Activated gamma-delta T cell (primary cell): Measurements from ENCODE around the gene TMEM147.

Source experiments
- DNase-seq: peaks from one replicate; lab custom pipeline; 2025; lab: John Stamatoyannopoulos, UW

The TMEM147 gene

DNA sequence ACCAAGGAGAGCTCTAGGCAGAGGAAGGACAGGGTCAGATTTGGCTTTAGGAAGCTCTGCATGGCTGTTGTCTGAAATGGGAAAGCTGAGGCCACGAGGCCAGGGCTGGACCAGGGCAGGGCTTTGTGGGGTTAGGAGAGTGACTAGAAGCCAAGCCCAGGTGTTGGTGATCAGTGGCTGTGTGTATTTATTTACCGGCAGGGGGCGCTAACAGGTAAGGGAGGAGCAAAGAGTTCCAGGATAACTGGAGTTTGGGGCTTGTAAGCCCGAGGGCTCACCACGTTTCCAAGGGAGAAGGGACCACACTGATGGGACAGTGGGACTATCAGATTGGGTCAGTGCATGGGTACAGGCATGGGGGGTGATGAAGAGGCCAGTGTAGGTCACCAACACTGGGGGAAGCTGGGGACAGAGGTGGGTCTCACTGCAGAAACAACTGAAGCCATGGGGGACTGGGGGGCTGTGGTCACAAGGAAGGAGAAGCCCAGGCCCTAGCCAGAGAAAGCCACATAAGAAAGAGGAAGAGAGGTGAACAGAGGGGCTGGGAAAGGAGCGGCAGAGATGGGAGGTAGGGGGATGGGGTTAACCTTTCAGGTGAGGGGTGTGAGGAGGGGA lies 3.9 kb downstream of the TMEM147 start:
- DNase-seq: no peak

DNA sequence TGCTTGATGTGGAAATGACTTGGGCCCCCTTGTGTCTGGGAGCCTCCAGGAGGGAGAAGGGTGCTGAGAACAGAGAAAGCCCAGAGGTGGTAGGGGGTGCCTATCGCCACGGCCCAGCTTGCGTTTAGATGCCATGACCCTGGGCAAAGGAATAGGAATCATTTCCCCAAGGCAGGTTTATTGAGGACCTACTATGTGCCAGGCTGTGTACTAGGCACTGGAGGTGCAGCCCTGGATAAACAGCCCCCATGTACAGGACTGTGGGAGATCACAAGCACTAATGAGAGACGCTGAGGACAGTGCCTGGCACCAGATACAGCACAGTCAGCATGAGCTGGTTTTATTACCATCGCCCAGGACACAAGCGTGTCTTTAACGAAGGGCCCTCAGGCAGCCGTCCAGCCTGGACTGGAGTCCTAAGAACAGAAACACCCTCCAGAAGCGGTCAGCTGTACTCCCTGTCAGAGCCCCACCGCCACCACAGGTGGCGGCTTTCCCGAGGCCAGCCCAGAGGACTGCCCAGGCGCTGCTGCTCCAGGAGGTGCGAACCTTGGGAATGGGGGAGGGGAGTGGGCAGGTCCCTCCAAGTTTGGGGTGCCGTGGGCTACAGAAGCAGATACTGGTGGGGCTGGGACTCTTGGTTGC lies 4.6 kb downstream of the TMEM147 start:
- no peak for DNase-seq

DNA sequence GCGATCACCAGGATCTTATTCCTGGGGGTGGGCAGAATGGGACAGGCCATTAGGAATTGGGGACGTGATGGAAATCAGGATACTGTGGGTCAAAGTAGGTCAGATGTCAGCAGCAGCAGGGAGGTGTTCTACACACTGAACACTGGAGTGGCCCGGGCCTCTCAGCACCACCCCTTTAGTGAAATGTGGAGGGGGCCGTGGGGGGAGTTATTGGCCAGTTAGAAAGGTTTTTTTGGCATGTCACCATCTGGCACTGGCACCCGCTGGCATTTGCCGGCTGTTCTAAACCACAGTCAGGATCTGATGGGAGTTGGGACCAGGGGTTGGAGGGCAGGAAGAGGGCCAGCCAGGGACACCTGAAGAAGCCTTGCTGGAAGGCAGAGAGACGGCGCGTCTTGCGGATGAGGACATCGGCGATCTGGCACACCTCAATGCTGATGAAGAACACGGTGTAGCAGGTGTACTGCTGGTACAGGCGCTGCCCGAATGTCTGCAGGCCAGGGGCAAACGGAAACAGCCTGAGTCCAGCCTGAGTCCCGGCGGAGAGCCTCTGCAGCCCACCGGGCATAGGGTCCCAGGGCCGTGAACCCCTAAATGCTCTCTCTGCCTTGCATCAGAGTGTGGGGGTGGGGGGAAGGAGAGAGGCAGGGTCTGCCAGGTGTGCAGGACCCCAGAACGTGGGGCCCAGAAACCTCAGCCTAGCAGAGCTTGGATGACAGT lies 5.8 kb downstream of the TMEM147 start:
- no peak for DNase-seq

DNA sequence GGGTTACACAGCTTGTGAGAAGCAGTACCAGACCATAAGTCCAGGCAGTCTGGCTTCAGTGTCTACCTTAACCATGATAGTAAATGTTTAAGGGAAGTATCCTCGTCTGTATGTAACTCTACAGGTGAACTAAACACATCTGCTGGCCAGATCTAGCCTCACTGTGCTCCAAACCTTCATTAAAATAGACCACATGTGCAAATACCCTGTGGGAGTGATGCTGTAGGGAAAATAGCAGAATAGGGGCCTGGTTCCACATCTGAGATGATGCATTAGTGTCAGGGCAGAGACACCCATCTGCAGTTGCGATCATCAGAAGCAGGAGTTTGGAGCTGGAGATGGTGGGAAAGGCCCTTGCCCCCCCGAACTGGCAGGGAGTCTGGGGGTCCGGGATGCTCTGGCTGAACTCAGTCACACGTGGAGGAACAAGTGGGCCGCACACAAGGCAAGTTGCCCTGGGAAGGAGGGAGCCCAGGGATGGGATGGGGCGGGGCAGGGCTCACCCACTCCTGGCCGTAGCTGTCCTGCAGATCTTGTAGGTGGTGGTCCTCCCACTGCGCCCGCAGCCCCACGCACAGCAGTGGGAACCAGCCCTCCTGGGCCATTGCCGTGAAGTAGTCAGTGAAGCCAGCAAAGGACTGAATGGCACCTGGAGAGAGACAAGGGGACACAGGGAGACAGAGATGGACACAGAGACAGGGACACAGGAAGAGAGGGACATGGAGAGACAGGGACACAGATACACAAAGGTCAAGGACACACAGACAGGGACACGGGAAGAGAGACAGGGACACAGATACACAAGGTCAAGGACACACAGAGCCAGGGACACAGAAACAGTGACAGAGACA lies 7.3 kb downstream of the TMEM147 start:
- DNase-seq: no peak

DNA sequence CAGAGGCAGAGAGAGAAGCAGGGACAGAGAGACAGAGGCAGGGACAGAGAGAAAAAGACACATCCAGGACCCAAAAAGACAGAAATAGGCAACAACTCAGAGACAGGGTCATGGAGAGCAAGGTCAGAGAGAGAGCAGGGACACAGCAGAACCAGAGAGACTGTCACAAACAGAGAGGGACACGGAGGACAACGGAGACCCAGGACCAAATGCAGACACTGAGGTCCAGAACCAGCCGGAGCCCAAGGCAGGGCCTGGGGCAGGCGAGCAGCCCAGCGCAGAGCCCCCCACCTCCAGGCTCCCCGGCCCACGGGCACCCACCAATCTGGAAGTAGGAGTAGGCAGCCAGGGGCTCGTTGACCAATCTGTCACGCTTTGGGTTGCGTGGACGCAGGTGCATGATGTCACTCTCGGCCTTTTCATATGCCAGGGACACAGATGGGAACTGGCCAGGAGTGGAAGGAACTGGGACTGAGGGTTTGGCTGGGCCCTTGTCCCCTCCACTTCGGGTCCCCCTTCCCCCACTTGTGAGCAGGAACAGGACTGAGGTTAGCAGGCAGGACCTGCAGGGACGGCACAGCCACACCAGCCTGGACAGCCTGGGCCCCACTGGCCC lies 8.1 kb downstream of the TMEM147 start:
- no peak for DNase-seq

DNA sequence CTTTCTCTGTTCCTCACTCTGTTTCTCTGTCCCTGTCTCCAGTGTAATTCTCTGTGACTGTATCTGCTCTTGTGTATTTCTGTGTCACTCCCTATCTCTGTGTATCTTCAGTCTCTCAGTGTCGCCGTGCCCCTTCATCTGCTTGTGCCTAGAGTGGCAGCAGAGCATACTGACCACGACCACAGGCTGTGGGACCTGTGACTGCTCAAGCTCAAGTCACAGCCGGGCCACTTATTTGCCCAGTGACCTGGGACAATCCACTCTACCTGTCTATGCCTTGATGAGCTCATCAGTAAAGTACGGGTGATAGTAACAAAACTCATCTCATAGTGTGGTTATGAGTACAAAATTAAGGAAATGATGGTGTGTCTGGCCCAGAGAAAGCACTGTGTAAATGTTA lies 8.7 kb downstream of the TMEM147 start:
- no peak for DNase-seq

DNA sequence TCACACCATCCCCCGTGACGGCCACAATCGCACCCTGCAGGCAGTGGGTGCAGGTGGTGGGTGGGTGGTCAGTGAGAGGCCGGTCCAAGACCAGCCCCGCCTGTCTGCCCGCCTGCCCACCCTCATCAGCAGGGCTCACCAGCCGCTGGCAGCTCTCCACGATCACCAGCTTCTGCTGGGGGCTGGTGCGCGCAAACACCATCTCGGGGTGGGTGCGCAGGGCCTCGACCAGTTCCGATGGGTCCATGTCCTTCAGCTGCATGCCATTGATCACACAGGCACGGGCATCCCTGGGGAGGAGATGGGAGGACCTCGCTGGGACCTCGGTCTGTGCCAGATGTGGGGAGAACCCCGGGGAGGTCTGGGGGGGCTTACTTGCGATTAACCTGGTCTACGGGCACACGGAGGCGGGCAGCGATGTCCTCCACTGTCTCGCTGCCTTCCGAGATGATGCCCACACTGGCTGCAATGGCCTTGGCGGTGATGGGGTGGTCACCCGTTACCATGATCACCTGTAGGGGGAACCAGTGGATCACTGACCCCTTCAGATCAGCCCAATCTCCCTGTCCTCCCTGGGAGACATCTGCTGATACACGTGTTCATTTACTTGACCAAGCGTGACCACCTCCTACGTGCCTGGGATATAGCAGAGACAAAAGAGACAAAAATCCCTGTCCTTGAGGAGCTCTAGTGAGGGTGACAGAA lies 10.0 kb downstream of the TMEM147 start:
- DNase-seq: no peak

DNA sequence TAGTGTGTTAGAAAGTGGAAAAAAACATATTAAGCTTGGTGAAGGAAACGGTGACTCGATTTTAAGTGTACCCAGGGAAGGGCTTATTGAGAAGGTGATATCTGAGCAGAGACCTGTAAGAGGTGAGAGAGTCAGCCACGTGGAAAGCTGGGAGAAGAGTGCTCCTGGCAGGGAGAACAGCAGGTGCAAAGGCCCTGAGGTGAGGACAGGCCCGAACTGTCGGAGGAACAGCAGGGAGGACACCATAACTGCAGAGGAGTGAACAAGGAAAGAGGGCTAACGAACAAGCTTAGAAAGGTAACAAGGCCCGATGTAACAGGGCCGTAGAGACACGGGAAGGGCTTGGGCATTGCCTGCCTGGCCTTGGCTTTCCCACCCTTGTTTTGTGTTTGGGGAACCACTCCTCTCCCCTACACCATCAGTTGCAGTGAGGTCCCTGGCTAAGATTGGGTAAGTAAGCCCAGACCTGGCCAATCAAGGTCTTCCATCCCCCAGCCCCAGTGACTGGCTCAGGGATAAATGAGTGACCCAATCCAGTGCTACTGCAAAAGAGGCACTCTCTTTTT lies 10.7 kb downstream of the TMEM147 start:
- DNase-seq: no peak

DNA sequence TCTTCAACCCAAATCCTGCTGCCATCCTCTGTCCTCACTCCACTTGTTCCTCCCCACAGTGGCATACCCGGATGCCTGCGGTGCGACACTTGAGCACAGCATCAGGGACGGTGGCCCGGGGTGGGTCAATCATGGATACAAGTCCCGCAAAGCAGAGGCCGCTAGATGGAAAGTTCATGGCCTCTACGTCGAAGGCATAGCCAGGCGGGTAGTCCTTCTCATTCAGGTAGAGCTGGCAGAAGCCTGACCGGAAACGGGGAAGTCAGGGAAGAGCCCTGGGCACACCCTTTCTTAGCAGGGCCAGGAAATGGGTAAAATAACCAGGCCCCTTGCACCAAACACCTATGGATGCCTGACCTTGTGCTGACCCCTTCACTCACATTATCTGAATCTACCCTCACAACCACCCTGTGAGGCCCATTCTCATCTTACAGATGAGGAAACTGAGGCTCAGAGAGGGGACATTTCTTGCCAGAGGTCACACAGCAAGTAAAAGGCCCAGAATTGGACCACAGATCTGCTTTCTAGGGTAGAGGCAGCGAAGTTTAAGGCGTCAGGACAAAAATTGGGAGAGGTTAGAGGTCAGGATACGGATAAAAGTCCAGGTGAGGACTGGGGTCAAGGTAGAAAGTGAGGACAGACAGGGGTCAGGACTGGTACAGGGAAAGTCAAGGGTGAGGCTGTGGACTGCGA lies 11.6 kb downstream of the TMEM147 start:
- no peak for DNase-seq

DNA sequence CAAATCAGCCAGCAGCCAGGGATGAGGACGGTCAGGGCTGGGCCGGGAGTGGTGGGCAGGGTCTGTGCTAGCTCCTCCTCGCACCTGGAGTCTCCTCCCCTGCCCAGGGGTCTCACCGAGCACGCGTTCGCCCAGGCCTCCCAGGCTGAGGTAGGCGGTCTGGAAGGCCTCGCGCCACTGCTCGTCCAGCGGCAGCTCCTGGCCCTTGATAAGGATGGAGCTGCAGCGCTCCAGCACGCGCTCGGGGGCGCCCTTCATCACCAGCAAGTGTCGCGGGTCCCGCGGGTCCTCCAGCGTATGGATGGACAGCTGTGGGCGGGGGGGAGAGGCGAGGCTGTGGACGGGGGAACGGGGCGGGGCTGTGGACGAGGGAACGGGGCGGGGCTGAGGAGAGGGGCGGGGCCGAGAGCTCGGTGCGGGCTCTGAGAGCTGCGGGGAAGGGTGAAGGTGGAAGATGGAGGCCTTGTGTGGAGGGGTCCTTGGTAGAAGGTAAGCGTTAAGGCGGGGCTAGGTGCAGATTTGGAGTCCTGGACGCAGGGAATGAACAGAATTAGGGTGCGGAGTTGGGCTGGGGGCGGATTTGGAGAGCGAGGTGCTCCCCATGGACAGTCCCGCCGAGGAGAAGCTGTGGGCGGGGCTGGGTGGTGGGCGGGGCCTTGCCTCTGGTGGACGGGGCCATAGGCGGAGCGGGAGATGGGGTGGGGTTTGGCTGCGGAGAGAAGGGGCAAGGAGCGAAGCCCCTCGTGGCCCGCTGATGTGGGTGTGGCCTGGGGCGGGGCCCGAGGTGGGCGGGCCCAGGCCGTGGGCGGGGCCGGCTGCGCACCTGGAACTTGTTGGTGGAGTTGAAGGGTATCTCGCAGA lies 12.3 kb downstream of the TMEM147 start:
- no peak for DNase-seq

DNA sequence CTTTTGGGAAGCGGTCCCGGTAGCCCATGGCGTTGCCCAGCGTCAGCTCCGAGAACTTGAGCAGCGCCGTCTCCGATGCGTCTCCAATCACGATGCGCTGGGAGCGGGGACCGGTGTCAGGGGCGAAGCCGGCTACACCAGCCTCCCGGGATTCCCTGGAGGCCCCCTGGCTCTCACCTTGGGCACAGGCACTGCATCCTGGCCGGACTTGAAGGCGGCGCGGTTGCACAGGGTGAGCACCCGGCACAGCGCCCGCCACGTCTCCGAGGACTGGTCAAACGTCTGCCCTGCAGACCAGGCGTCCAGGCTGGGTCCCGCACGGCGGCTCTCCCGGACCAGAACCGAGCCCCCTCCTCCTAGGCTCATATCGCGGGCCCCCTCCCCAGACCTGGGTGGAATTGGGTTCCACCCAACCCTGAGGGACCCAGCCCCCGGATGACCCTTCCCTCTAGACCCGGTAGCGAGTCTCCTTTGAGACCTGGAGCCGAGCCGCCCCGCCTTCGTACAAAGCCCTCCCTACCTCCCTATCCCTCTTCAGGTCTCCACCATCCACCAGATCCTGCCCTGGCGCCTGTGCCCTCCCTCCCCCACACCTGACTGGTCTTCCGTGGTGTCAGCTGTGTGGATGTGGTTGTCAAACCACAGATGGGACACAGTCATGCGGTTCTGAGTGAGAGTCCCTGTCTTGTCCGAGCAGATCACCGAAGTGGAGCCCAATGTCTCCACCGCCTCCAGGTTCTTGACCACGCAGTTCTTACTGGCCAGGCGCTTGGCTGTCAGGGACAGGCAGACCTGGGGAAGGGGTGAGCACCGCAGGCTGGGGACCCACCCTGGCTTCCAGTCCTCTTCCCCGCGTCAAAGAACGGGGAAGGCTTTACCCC lies 13.2 kb downstream of the TMEM147 start:
- DNase-seq: no peak

DNA sequence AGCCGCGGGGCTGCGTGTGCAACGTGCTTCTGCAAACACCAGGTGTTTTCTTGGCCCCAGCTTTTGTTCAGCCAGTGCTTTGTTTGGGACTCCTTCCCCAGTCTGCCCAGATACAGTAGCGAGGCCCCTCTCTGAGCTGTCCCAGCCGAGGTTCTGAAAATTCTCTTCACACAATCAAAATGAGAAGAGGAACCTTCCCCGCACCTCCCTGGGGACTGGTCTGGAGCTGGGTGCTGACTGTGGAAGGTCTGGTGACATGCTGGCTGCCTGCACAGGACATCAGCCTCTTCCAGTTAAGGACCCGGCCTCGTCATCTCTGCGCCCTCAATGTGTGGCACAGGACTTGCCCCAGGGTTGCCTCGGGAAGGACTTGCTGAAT lies 13.8 kb downstream of the TMEM147 start:
- DNase-seq: no peak

DNA sequence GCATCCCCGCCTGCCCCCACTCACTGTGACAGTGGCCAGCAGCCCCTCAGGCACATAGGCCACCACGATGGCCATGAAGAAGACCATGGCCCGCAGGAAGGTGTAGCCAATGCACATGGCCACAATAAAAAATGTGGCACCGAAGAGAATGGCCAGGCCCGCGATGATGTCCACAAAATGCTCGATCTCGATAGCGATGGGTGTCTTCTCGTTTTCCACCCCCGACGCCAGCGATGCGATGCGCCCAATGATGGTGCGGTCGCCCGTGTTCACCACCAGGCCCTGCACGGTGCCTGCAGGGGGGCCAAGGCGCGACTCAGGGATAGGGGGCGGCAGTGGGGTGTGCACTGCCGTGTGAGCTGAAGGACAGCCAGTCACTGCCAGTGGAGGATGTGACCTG lies 14.4 kb downstream of the TMEM147 start:
- no peak for DNase-seq

DNA sequence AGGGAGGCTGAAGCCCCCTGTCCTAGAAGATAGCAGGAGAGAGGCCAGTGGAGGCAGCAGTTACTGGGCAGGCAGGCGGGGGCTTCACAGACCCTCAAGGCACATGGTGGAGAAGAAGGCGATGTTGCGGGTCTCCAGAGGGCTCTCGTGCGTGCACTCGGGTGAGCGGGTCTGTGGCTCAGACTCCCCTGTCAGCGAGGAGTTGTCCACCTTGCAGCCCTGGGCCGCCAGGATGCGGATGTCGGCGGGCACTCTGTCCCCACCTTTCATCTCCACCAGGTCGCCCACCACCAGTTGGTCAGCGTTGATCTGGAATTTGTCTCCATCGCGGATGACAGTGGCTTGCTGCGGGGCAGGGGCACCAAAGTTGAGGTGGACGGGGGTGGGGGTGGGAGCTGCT lies 14.8 kb downstream of the TMEM147 start:
- DNase-seq: no peak

DNA sequence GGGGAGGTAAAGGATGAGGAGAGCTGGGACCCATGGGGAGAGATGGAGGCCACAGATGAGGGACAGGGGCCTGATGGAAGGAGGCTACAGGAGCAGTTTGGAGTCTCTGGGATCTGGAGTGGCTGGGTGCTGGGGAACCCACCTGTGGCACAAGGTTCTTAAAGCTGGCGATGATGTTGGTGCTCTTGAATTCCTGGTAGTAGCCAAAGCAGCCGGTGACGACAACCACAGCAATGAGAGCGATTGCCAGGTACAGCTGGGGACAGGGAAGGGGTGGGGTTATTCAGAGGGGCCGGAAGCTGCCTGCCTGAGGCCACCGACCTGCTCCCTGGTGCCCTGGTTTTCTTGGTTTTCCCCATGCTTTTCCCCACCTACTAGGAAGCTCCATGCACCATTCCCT lies 15.3 kb downstream of the TMEM147 start:
- DNase-seq: no peak

DNA sequence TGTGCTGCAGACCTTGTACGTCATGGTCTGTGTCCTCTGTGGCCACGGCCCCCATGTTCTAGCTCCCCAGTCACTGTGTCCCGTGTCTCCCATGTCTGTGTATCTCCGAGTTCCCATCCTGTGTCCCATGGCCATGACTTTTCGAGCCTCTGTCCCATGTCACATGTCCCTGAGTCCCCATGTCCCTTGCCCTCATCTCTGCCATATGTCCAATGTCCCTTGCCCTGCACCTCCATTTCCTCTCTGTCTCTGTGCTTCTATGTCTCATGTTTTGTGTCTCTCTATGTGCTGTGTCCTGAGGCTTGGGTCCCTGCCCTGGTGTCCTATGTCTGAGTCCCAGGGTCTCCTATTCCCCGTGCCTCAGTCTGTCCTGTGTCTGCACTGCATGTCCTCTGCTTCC lies 16.0 kb downstream of the TMEM147 start:
- no peak for DNase-seq

DNA sequence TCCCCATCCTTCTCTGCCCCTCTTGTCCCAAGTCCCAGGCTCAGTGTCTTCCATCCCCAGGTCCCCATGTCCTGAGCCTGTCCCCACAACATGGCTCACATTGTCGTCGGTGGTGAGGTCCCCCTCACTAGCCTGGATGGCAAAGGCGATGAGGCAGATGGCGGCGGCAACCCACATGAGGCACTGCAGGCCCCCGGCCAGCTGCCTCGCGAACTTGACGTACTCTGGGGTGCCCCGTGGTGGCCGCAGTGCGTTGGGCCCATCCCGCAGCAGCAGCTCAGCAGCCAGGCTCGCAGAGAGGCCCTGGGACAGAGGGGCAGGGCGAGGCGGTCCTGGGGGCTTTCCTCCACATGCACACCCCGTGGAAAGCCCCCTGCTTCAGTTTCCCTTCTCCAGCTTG lies 16.9 kb downstream of the TMEM147 start:
- no peak for DNase-seq

DNA sequence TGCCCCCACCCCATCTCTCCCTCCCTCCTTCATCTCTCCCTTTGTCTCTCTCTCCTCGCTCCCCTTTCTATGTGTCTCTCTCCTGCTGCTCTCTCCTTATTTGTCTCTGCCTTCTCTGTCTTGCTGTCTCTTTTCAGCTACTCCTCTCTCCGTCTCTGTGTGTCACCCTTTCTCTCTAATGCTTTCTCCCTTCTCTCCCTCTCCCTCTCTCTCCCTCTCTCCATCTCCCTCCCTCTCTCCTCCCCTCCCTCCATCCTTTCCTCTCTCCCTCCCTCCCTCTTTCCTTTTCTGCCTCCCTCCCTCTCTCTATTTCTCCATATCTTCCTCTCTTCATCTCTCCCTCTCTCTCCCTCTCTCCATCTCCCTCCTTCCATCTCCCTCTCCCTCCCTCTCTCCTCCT lies 17.4 kb downstream of the TMEM147 start:
- no peak for DNase-seq
